DMS79 treated with DMSO at 0.1 percent for 48 hours (cell line): ENCODE measurements around the gene KIF14.
A peak's percentile ranks its signal among the peaks of the same experiment; 100 is the strongest.

ENCODE experiments used
- DNase-seq: peaks from one replicate; lab custom pipeline; 2025; lab: John Stamatoyannopoulos, UW

KIF14 gene, protein sequence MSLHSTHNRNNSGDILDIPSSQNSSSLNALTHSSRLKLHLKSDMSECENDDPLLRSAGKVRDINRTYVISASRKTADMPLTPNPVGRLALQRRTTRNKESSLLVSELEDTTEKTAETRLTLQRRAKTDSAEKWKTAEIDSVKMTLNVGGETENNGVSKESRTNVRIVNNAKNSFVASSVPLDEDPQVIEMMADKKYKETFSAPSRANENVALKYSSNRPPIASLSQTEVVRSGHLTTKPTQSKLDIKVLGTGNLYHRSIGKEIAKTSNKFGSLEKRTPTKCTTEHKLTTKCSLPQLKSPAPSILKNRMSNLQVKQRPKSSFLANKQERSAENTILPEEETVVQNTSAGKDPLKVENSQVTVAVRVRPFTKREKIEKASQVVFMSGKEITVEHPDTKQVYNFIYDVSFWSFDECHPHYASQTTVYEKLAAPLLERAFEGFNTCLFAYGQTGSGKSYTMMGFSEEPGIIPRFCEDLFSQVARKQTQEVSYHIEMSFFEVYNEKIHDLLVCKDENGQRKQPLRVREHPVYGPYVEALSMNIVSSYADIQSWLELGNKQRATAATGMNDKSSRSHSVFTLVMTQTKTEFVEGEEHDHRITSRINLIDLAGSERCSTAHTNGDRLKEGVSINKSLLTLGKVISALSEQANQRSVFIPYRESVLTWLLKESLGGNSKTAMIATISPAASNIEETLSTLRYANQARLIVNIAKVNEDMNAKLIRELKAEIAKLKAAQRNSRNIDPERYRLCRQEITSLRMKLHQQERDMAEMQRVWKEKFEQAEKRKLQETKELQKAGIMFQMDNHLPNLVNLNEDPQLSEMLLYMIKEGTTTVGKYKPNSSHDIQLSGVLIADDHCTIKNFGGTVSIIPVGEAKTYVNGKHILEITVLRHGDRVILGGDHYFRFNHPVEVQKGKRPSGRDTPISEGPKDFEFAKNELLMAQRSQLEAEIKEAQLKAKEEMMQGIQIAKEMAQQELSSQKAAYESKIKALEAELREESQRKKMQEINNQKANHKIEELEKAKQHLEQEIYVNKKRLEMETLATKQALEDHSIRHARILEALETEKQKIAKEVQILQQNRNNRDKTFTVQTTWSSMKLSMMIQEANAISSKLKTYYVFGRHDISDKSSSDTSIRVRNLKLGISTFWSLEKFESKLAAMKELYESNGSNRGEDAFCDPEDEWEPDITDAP (N-terminal part only)

DNA sequence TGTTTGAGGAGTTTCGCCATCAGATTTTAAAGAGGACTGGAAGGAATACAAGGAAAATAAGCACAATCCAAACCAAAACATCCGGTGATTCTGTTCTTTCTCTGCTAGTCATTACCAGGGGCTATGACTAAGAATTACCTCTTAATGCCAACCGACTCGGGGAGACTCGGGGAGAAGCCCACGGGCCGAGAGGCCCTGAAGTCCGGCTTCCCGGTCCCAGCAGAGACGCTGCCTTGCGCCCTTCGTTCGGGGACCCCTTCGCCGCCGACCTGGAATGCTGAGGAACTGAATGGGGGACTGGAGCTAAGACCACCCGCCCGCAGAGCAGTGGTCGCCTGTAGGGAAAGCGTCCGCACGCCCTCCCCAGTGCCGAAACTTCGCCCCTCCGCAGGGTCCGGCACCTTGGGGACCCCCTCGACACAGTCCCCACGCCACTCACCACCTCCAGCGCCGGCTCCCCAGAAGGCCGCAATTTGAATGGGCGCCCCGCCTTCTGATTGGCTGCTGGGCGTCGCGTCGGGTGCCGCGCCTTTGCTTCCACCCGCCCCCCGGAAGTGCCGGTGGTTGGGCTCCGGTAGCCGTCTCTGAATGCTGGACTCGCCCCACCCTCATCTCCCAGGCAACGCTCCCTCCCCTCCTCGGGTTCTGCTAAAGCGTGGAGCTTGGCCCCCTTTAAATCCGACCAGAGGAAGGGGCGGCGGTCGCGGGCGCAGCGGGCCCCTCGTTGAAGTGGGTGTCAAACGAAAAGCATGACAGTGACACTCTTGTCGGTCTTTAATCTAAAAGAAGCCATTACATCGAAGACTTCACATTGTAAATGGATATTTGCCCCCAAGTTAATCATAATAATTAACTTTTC is at the start of gene KIF14:
KIF14 (minus strand) TSS at position 479 of the 859 bp plus-strand sequence. CDS start 2,028 bp downstream, outside the sequence.
- DNase-seq = peak; percentile 92

DNA sequence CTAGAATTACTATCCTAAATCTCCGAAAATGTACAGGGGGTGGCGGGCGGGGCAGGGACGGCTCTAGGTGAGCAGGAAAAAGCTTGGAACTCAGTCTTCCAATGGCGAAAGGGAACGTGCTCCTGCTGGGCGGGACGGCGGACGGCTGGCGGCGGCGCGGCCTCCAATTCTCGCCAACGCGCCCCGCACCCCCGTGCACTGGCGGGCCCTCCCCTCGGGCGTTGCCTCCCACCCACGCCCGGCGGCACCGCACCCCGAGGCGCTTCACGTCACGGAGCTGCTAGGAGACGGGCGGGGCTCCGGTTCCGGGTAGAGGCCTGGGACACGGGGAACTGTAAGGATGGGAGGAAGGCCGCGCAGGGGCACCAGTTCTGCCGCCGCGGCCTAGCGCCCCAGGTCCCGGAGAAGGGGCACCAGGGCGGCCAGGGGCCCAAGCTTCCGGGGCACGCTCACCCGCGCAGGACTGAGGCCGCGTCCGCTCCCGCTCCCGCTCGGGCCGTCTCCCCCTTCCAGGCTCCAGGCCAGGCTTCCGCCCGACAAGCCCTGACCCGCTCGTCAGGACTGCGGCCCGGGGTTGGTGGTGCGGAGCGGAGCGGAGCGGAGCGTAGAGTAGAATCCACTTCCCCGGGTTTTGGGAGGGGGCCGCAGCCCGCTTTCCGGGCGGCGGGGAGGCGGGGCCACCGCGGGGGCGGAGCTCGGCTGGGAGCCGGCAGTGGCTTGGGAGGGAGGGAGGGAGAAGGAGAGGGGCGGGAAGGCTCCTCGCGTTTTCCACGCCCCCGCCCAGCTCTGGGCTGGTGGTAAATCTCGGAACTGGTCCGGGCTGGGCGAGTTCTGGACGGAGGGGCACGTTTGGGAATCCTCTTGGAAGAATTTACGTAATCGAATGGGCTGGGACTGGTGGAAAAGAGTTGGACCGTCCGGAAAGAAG is 49.0 kb upstream of the KIF14 start, which contains the start of gene DDX59:
DDX59 (minus strand) TSS at position 594 of the 928 bp plus-strand sequence. CDS start 3,167 bp downstream, outside the sequence.
- DNase-seq = peak; percentile 86

DNA sequence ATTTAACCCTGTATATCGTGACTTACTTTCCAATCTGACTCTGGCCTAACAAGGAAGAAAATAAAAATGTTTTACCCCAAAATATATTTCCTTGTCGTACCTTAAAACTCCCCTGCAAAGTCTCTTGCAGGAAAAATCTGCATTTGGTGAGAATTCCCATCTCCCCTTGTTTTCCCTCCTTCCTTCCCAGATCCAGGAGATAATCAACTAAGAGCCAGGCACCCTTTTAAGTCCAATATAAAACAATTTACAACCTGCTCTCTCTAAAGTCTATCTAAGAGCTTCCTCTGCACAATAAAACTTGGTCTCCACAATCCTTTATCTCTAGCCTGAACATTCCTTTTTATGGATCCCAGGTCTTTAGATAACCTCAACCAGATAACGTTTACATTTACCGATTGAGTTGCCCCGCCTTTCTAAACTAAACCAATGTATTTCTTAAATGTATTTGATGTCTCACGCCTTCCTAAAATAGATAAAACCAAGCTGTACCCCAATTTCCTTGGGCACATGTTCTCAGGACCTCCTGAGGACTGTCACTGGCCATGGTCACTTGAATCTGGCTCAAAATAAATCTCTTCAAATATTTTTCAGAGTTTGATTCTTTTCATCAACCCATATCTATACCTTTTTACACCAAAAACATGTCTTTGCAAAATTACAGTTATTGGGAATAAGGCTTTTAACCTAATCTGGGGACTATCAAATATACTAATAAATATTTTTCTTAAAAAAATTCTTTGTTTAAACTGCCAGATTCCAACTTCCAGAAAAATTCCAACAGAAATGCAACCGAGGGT is 48.2 kb upstream of the KIF14 start:
- peak; percentile 26 for DNase-seq

DNA sequence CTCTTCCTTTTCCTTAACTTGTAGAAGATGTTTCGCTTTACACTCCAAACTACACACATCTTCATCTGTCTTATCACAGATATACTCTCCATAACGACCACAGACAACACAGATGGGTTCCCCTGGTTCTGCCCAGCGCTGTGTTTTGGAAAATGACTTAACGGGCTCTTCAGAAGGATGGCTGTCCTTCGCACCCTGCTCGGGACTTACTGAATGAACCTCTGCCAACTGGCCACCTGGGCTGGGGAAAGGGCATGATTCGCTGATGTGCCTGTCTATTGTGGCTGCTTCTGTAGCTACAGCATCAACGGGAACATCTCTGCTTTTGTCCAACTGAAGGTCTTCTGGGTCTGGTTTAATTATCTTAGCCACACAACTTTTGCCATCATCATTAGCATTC is 45.8 kb upstream of the KIF14 start:
- DNase-seq = no peak

DNA sequence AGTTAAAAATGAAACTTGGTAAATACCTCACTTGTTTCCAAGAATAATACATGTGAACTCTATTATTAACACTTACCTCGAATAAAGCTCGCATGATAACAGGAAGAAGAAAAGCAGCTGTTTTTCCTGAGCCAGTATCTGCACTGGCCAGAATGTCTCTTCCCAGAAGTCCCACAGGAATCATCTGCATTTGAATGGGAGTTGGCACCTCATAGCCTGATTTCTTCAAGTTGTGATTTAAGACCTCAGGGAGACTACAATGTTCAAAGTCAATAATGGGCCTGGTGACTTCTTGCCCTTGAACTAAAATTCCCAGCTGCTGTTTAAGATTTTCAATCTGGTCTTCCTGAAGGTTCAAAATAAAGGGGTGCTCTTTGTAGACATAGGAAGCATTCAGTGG is 45.3 kb upstream of the KIF14 start:
- DNase-seq = no peak

DNA sequence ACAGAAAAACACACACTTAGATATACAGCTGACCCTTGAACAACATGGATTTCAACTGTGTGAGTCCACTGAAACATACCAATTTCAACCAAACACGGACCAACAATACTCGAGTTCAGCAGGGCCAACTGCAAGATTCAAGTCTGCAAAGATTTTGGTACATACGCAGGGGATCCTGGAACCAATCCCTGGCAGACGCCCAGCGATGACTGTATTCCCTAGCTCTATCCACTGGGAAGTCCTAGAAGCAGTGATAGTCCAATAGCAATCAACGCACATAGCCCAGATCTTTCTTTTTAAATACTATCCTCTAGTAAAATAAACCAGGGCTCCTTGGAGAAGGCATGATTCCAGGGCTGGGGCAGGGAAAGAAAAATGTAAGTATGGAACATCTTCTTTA is 40.2 kb upstream of the KIF14 start:
- DNase-seq = no peak

DNA sequence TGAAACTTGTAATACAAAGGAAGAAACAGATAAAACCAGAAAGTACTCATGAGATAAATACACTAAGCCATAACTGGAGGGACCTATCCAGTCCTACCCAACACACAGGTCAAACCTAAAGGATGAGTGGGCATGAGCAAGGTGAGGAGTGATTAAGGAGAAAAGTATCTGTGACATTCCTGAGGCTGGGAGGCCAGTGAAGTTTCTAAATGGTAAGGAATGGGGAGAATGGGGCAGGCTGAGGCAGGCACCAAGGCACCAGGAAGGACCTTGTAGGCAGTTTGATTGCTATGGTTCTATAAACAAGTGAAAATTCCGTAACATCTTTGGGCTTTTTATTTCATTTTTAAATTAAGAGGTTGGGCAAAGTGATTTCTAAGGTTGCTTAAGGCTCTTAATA is 38.7 kb upstream of the KIF14 start:
- DNase-seq = no peak

DNA sequence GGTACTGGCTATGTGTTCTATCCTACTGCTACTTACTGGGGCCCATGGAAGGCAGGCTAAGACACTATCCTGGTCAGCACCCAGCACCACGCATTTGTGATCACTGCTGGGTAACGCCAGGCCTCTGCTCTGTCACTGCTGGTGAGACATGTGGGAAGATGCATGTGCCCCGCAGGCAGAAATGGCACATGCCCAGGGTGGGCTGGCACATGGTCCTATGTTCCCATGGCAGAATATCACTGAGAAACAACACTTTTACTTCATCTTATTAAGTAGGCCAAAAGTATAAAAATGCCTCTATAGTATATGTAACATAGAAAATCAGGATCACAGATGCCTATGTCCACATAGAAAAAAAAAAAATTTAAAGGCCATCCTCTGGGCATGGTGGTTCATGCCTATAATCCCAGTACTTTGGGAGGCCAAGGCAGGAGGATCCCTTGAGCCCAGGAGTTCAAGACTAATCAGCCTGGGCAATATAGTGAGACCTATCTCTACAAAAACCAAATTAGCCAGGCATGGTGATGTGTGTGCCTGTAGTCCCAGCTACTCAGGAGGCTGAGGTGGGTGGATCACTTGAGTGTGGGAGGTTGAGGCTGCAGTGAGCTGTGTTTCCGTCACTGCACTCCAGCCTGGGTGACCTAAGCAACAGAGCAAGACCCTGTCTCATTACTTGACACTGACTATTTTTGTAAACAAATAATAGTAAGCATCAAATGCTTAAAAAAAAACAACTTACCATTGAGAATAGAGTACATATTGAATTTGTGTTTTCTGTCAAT is 37.7 kb upstream of the KIF14 start:
- no peak for DNase-seq

DNA sequence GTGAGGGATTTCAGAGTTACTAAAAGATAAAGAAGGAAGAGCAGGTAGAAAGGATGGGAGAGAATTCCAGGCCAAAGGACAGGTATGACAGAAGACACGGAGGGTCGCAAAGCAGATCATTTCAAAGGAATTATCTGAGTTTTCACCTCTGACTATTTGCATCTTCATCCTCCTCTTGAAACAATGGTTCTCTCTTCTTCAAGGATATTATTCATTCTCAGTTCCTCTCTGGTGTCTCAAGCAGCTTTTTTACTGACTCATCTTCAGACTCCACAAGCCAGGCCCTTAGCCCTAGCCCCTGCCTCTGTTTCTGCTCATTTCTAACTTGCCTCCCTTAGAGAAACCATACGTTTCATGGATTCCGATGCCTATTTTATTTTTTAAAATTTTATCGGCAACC is 34.1 kb upstream of the KIF14 start:
- DNase-seq = no peak

DNA sequence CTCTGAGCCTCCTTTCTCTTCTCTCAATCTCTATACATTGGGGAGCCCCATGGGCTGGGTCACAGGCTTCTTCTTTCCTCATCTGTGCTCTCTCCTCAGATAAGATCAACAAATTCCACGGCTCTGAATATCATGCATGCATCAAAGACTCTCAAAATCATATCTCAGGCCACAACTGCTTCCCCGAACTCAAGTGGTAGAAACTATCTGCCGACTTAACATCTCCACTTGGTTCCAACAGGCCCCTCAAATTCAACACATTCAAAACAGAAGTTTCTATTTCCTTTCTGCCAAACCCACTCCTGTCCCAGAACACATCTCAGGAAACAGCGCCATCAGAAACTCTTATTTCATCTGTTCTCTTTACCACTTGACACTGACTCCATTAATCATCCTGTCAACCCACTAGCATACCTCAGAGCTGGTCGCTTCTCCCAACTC is 32.5 kb upstream of the KIF14 start:
- DNase-seq = no peak

DNA sequence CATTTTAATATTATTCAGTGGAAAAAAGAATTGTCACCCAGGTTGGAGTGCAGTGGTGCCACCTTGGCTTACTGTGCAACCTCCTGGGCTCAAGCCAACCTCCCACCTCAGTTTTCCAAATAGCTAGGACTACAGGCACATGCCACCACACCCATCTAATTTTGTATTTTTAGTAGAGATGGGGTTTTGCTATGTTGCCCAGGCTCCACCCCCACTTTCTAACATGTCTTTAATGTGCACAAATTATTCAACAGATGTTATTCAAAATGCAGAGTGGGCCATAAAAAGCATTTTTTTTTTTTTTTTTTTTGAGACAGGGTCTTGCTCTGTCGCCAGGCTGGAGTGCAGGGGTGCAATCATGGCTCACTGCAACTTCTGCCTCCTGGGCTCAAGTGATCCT is 31.8 kb upstream of the KIF14 start:
- no peak for DNase-seq

DNA sequence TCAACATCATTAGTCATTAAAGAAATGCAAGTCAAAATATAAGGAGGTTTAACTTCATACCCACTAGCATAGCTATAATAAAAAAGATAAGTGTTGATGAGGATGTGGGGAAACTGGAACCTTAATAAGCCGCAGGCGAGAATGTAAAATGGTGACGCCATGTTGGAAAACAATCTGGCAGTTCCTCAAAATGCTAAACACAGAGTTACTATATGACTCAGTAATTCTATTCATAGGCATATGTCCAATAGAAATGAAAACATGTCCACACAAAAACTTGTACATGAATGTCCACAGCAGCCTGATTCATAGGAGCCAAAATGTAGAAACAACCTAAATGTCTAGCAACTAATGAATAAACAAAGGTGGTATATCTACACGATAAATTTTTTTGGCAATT is 26.0 kb upstream of the KIF14 start:
- DNase-seq = no peak

DNA sequence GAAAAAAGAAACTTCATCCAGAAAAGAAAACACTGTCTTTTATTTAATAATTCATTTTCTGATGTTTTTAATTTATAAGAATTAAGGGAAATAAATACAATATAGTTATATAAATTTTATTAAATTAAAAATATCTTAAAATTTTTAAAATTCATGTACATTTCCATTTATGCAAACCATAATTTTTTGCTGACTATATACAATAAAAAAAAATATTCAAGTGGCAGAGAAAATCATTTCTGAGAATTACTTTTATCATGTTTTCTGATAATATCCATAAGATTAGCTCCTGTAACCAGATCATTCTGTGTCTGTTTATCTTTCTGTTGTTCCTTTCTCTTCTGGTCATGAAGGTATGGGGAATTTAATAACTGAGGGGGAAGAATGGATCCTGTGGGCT is 23.5 kb upstream of the KIF14 start:
- no peak for DNase-seq

DNA sequence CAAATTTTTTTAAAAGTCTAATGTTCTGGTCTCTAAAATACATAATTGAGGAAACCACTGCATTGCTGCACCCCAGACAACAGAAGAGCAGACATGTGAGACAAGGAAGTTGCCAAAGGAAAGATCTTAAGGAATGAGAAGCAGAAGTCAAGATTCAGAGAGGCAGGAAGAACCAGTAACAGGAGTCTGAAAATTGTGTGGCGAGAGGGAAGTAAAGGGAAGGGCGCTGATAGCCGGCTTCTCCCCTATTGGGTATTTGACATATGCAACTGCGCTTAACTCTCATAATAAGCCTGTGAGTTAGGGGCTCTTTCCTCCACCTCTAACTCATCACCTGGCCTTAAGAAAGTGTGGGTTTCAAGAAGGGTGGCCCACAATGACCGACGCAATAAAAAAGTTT is 21.9 kb upstream of the KIF14 start:
- no peak for DNase-seq

DNA sequence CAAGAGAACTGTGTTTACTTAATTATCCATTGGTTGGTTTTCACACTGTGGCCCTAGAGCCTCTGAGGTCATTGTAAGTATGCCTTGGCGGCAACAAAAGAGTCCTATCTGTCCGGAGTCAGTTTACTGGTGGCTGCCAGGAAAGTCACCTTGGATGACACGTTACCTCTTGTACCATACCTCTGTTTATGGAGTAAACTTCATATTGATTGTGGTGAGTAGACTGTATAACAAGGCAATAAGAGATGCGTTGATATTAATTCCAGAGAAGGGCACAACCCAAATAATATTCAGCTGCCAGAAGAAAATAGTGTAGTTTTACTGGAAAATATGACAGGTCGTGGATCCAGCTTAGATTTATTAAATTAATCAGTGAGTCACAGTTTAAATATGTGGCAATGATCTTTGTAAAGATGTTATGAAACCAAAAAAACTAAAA is 20.4 kb upstream of the KIF14 start:
- no peak for DNase-seq

DNA sequence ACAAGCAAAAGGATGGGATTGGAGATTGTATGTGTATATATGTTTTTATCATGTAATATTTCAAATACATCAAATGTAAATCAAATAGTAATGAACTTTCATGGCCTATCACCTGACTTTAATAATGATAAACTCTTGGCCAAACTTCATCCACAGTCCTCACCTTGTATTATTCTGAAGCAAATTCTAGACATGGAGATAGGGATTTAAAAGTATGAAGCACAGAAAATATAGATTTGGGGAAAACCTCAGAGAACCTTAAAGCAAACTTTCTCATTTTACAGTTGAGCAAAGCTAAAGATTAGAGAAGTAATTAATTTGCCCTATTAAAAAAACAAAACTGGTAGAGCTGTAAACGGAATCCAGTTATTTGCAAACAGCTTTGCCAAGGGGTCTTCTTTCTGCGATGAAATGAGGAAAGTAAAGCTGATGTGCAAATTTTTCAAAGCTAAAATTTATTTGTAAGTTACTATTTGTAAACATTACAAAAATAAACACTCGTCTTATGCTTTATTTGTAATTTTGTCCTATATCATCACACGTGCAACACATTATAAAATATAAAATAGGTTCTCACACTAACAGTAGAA is 19.9 kb upstream of the KIF14 start:
- DNase-seq = no peak

DNA sequence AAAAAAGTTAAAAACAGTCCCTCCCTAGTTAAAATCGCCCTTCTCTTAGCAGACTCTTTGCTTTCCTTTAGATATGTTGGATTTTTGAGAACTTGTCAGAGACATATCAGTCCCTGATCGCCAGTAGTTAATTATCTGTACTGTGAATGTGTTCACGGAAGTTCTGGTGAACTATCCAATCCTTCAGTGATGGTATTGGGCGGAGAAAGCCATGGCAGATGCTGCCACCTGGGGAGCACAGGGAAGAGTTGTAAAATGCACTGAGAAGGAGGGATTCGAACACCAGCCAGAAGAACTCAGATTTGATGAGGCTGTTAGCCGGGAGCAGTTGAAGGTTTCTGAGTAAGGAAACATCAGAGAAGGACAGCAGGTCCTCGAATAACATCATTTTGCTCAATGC is 17.5 kb upstream of the KIF14 start:
- DNase-seq = no peak

DNA sequence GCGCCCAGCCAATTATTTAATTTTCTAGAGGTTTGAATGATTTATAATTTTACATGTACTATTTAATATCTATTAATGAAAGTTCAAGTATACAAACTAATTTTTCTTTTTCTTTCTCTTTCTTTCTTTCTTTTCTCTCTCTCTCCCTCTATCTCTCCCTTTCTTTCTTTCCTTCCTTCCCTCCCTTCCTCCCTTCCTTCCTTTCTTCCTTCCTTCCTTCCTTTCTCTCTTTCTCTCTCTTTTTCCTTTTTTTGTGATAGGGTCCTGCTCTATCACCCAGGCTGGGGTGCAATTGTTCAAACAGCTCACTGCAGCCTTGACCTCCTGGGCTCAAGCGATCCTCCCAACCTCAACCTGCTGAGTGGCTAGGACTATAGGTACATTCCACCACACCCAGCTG is 16.1 kb upstream of the KIF14 start:
- no peak for DNase-seq
